Mucosa of gallbladder (tissue), 1 donor: ENCODE results near the gene CDH4. TPM values are rescaled to one million over a fixed set of nuclear protein-coding genes. Genes with fewer than 3 reads are reported as not detected.

Experiments
- DNase-seq: peaks from one replicate; pipeline ENCODE4 v3.0.0-alpha.2; 2020; ENCODE audit warnings: low spot score
- total RNA-seq: library from RNA; stranded (reverse); gene quantifications from one replicate; pipeline ENCODE4 v1.2.1, GENCODE V29; 2021
- donor health status: DM: no; HTN: no; CAD: no.

The CDH4 gene
- total RNA-seq, 1 donor from 2014 or later: 3.5 TPM

GRCh38 chr20:61487997-61488371 lies 235.9 kb downstream of the CDH4 start:
- no peak for DNase-seq

DNA sequence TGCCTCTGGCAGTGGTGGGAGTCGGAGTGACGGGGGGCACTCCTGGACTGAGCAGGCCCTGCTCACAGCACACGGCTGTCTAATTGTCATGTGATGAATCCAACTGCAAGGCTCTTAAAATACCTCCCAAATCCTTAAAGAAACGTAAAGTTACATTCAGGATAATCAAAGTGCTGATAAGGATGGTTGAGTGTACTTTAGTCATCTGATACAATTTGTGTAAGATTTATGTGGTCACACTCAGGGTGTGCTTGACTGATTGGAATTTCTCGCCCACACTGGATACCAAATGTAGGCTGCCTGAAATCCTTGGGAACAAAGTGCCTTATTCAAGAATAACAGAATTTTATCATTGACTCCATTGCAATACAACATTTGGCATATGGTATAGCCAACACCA lies 238.7 kb downstream of the CDH4 start:
- no peak for DNase-seq

DNA sequence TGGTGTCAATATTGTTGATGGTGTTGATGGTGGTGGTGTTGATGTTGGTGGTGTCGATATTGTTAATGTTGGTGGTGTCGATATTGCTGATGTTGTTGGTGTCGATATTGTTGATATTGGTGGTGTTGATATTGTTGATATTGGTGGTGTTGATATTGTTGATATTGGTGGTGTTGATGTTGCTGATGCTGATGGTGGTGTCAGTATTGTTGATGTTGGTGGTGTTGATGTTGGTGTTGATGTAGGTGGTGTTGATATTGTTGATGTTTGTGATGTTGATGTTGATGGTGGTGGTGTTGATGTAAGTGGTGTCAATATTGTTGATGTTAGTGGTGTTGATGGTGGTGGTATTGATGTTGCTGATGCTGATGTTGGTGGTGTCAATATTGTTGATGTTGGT lies 240.0 kb downstream of the CDH4 start:
- no peak for DNase-seq

GRCh38 chr20:61493798-61494305 lies 241.8 kb downstream of the CDH4 start:
- DNase-seq: no peak

- no peak for DNase-seq
Measured at GRCh38 chr20:61494763-61495575, 242.9 kb downstream of the CDH4 start.

- DNase-seq: no peak
Measured at GRCh38 chr20:61497029-61497627, 245.1 kb downstream of the CDH4 start.

DNA sequence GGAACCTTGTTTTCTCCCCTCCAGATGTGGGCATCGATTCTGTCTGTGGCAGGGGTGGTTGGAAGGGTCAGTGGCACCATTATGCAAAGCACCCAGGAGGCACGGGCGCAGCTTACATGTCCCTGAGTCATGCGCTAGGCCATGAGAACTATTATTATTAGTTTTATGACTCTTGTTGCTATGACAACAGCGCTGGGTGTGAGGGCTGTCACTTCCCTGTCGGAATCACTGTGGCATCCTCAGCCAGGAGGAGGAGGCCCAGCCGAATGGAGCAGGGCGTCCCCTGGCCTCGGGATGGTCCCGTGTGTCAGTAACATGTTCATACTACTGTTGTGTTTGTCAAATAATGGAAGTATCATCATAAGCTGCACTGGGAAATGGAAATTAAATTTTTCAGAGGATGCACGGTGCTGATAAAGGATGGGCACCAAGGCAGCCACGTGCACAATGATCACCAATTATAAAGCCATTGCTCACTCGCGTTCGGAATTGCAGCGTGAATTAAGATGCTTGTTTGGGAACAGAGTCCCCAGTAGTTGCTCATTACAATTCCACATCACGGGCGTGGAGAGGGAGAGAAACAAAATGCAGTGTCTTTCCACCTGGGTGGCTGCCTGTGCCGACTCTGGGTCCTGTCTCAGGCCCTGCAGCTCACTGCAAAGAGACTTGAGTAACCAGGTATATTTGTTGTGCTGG lies 247.9 kb downstream of the CDH4 start:
- no peak for DNase-seq

- no peak for DNase-seq
Measured at GRCh38 chr20:61500791-61501321, 248.8 kb downstream of the CDH4 start.

DNA sequence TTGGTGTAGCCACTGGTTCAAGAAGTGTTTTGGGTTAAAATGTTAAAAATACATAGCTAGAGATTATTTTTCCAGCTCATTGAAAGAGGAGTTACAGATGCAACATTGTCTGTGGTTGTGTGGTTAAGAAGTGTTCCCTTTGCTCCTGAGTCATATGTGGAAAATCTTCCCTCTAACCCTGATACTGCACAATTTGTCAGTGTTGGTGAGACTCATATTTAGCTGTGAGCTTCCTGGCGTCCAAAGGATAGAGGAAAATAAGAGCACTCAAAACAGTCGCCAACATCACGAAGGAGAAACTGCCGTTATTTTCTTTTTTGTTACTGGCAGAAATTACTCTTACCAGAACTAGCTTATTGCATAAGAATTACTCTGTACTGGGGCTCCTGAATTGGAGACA lies 250.4 kb downstream of the CDH4 start:
- DNase-seq: no peak

GRCh38 chr20:61503106-61503505 lies 251.0 kb downstream of the CDH4 start:
- DNase-seq: no peak

DNA sequence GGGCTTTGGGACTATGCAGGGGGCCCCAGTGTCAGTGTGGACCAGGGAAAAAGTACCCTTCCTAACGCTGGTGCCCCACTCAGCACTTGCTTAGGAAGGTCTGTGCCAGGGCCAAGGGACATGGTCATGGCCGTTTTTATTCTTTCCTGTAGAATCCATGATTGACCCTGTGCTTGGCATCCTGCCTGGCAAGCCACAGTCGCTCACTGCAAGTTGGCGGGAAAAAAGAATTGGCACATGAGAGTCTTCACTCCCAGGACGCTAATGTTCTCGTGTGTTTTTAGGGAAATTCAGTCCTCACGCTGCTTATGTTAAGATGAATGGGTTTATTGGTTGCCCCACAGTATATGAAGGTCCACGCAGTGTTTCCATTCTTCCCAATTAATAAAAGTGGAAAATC lies 253.4 kb downstream of the CDH4 start:
- DNase-seq: no peak

DNA sequence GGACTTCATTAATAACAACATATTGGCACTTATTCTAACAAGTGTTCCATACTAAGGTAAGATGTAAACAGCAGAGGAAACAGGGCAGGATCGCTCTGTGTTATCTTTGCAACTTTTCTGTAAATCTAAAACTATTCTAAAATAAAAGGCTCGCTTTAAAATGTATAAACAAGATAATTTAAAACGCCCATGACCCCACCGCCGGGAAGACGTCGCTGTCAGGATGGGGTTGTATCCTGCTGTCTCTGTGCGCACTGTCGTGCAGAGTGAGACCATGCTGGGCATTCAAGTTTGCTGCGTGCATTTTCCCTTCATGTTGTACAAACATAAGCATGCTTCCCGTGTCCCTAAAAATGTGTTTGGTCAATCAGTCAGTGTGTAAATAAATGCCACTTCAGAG lies 255.7 kb downstream of the CDH4 start:
- no peak for DNase-seq

- no peak for DNase-seq
Measured at GRCh38 chr20:61508301-61509096, 256.4 kb downstream of the CDH4 start.

- no peak for DNase-seq
Measured at GRCh38 chr20:61510778-61511330, 258.8 kb downstream of the CDH4 start.

- no peak for DNase-seq
Measured at GRCh38 chr20:61512475-61512874, 260.4 kb downstream of the CDH4 start.

GRCh38 chr20:61513124-61514017 lies 261.3 kb downstream of the CDH4 start:
- DNase-seq: no peak

DNA sequence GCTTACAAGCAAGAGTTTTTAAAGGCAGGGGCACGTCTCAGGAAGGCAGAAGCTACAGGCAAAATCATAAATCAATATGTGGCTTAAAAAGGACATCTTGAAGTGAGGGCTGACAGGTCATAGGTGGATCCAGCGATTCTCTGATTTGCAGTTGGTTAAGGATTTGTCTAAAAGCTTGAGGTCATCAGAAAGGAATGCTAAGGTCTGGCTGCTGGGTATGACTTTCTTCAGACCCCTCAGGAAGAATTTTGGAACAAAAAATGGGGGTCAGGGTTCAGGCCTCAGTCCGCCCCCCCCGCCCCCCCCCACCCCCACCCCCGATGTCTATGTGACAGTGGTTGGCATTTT lies 261.9 kb downstream of the CDH4 start:
- DNase-seq: no peak

DNA sequence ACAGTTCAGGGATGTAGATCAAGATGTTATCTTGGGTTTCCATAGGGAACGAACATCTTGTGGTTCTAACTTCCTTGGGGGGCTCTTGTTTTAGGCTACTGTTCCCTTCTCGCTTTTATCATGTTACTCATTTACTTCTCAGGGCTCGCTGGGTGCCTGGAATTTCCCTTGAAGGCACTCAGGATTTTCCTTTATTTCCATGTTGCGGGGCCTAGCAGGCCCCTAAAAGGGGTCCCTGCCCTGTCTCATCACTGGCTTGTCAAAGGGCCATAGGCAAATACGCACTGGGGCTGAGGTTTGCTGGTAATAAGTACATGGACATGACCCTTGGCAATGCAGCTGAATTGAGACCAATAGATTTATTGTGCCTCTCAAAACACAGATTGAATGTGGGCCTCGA lies 262.3 kb downstream of the CDH4 start:
- no peak for DNase-seq

- no peak for DNase-seq
Measured at GRCh38 chr20:61514805-61515505, 262.9 kb downstream of the CDH4 start.

GRCh38 chr20:61515922-61516321 lies 263.9 kb downstream of the CDH4 start:
- DNase-seq: no peak
